Uterus (tissue), 4 donors: ENCODE measurements around the gene CDC42EP5. TPM values are rescaled to one million over a fixed set of nuclear protein-coding genes. Genes with fewer than 3 reads are reported as not detected.

Experiments
- DNase-seq, 2 donors: peaks; one replicate each; pipeline ENCODE4 v3.0.0-alpha.2; 2019 to 2020
- H3K27ac ChIP-seq, 2 donors: fragments of 200-600 bp; sonication (generic); 1 replicate in 1 of 2; 2 replicates in 1 of 2; pipeline ENCODE4 v1.5.1; 2016 to 2018
- H3K27me3 ChIP-seq, 2 donors: fragments of 200-600 bp; sonication (generic); one replicate each; pipeline ENCODE4 v1.5.1; 2018 to 2019; ENCODE audit warnings: control low read depth in 1 of 2
- H3K36me3 ChIP-seq, 2 donors: fragments of 200-600 bp; sonication (generic); one replicate each; pipeline ENCODE4 v1.5.1; 2019; ENCODE audit warnings: control low read depth in 1 of 2
- H3K4me1 ChIP-seq, 2 donors: fragments of 200-600 bp; sonication (generic); one replicate each; pipeline ENCODE4 v1.5.1; 2018 to 2019; ENCODE audit warnings: control low read depth in 1 of 2
- H3K4me3 ChIP-seq, 2 donors: fragments of 200-600 bp; sonication (generic); 1 replicate in 1 of 2; 2 replicates in 1 of 2; pipeline ENCODE4 v1.5.1; 2018 to 2019; ENCODE audit warnings: mild to moderate bottlenecking in 1 of 2
- H3K9me3 ChIP-seq, 2 donors: fragments of 200-600 bp; sonication (generic); one replicate each; pipeline ENCODE4 v1.5.1; 2019; ENCODE audit warnings: control low read depth in 1 of 2
- POLR2A ChIP-seq, 2 donors: fragments of 450-650 bp; IDR thresholded peaks; one replicate each; pipeline ENCODE4 v1.6.1; 2016; ENCODE audit warnings: antibody characterized with exemption in 2 of 2, mild to moderate bottlenecking in 1 of 2, moderate library complexity in 1 of 2
- intact Hi-C: fragments of 100-400 bp; cut with DNase I; formaldehyde crosslinking; loops from one replicate; pipeline ENCODE4 v1.15.1; 2023; ENCODE audit warnings: low total_unique reads
- small RNA-seq: library from RNA; depleted of rRNA; stranded (forward); fragments of <200 nt; gene quantifications from one replicate; pipeline ENCODE3, GENCODE V24; 2016
- total RNA-seq, 4 donors: library from RNA; depleted of rRNA in 3 of 4; stranded (reverse); fragments of >200 nt in 3 of 4; gene quantifications; one replicate each; pipeline versions ENCODE4 v1.1.0 to v1.2.4, GENCODE V29; 2014 to 2023
- TF ChIP-seq, protein P1 (sequence below), 4 experiments: fragments of 200-600 bp in 2 of 4; fragments of 450-650 bp in 2 of 4; sonication (generic) in 2 of 4; IDR thresholded peaks; one replicate each; pipeline ENCODE4 v1.5.1; 2016 to 2019; ENCODE audit warnings: antibody characterized with exemption in 4 of 4, mild to moderate bottlenecking in 2 of 4, moderate library complexity in 1 of 4
- donor health status: DM: yes; HTN: yes; CAD: no.

The CDC42EP5 gene
- total RNA-seq, 4 donors from 2014 or later = 1.8 to 39.8 (median 16.1) TPM

DNA sequence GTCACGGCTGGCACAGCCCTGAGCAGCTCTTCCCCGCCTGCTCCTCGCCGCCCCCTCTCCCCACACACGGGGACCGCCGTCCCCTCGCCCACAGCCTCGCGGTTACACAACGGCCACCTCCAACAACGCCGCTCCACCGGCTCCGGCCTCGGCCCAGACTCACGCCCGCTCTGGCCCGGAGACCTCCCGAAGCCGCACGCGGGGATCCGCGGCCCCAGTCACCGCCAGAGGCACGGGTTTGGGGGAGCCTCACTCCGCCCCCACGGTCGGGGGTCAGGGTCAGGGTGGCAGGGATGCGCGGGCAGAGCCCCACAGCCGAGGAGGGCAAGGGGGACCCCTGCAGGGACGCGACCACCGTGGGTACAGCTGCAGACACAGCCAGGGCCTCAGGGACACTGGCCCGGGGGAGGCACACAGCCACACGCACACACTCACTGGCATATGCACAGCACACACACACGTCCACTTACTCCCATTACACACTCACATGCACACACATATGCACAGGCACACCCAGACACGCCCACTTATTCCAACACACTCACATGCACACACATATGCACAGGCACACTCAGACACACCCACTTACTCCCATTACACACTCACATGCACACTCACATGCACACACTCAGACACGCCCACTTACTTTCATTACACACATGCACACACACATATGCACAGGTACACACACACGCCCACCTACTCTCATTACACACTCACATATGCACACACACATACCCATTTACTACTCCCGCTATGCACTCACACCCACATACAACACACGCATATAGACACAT, 56.2 kb downstream of the CDC42EP5 start:
- intact Hi-C loops = no loop called here
- Histone ChIP-seq H3K27ac (no peak overlapping the region), H3K36me3 (no peaks in the 10 kb centered on the region), H3K27me3 (peaks cover 3 to 22% of the 10 kb centered on the region in 2 donors), H3K9me3 (no peaks in the 10 kb centered on the region), H3K4me3 (no peak overlapping the region), H3K4me1 (no peaks in the 10 kb centered on the region)
- DNase-seq = no peak
- TF ChIP-seq, protein P1, sequence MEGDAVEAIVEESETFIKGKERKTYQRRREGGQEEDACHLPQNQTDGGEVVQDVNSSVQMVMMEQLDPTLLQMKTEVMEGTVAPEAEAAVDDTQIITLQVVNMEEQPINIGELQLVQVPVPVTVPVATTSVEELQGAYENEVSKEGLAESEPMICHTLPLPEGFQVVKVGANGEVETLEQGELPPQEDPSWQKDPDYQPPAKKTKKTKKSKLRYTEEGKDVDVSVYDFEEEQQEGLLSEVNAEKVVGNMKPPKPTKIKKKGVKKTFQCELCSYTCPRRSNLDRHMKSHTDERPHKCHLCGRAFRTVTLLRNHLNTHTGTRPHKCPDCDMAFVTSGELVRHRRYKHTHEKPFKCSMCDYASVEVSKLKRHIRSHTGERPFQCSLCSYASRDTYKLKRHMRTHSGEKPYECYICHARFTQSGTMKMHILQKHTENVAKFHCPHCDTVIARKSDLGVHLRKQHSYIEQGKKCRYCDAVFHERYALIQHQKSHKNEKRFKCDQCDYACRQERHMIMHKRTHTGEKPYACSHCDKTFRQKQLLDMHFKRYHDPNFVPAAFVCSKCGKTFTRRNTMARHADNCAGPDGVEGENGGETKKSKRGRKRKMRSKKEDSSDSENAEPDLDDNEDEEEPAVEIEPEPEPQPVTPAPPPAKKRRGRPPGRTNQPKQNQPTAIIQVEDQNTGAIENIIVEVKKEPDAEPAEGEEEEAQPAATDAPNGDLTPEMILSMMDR (IDR thresholded peaks at IDR 0.05) = no peak
- TF ChIP-seq POLR2A (IDR thresholded peaks at IDR 0.05) = no peak

DNA sequence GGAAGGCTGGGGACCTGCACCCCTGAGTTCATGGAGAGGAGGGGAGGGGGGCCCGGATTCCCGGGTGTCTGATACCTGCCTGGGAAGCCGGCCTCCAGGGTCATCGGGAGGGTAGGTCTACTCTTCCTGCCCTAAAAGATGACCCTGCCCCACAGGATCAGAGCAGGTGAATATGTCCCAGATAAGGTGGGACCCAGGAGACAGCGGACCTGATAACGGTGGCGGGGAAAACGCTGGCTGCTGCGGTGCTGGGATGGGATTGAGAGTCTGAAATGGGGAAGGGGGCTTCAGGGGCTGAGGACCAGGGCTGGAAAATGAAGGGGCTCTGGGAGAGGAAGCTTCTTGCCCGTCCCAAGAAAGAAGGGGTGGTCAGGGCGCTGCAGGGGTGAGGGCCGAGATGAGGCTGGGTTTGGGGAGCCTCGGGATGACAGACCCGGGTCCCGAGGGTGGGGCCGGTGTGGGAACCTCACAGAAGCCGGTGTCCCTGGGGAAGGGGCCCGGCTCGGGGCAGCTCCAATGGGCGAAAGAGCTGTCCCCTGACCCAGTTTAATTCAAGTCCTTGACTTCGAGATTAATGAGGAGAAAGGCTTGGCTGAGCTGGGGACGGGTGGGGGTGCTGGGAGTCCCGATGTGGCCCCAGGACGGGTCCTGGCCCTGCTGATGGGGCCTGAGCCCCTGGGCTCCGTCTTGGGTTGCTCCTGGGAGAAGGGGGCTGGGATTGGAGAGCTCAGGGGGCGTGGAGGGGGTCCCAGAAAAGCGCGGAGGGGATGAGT, 57.0 kb downstream of the CDC42EP5 start:
- Histone ChIP-seq H3K27ac (peak overlapping the region in 1 of 2 donors; percentile 8), H3K36me3 (no peaks in the 10 kb centered on the region), H3K27me3 (peaks cover 3 to 22% of the 10 kb centered on the region in 2 donors), H3K4me1 (no peaks in the 10 kb centered on the region), H3K9me3 (no peaks in the 10 kb centered on the region), H3K4me3 (peak overlapping the region in 1 of 2 donors; percentile 1)
- no peak for DNase-seq
- intact Hi-C loops = no loop called here
- TF ChIP-seq POLR2A (IDR thresholded peaks at IDR 0.05) = no peak
- TF ChIP-seq, protein P1 (IDR thresholded peaks at IDR 0.05) = no peak

DNA sequence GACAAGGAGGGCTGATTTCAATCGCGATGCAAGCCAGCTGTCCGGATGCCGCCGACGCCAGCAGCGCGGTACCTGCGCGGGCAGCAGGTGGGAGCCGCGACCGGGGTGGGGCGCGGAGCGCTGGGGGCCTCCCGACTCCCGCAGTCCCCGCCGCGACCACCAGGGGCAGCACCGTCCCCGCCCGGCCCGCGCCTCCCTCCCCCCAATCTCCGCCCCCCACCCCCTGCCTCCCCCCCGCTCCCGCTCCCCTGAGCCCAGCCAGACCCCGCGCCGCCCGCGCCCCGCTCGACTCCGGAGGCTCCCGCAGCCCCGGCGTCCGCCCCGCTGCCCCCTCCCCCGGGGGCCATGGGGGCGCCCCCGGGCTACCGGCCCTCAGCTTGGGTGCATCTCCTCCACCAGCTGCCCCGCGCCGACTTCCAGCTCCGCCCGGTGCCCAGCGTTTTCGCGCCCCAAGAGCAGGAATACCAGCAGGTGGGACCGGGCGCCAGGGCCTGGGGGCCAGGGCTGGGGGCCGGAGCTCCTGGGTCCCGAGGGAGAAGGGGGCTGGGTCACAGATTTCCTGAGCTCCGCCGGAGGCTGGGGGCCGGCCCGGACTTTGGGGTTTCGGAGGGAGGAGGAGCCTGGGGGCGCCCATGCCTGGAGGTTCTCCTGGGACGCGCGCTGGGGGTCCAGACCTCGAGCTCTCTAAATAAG, 57.7 kb downstream of the CDC42EP5 start, which contains the start of gene TTYH1:
TSS of gene TTYH1 (plus strand) at position 257 of the 693 bp plus-strand sequence. CDS start at position 346, 89 bp downstream.
- Histone ChIP-seq H3K27ac (peak within 1 kb of the TSS in 1 of 2 donors; percentile 8), H3K4me3 (peak within 1 kb of the TSS in 1 of 2 donors; percentile 1), H3K36me3 (no peaks in the 10 kb centered on the region), H3K27me3 (peaks cover 3 to 22% of the 10 kb centered on the region in 2 donors), H3K4me1 (no peaks in the 10 kb centered on the region), H3K9me3 (no peaks in the 10 kb centered on the region)
- intact Hi-C loops = no loop called here
- TF ChIP-seq, protein P1 (IDR thresholded peaks at IDR 0.05) = no peak
- no peak for TF ChIP-seq POLR2A (IDR thresholded peaks at IDR 0.05)
- DNase-seq = no peak

Small RNAs within 50 kb of the gene (small RNA-seq; reads per million reads assigned to genes)
- not detected for gene AC245884.3

Other genes starting within 250 kb of the CDC42EP5 start
- gene LILRA6, start 230.5 kb downstream of the CDC42EP5 start, total RNA-seq = 1 to 10 TPM in 2 of 4 donors, not detected in 2; 1.0 to 1.7 TPM
- gene LILRB5, start 216.0 kb downstream of the CDC42EP5 start, total RNA-seq = 1 to 10 TPM in 3 of 4 donors, not detected in 1; 3.2 to 3.7 (median 3.7) TPM
- 1 to 10 TPM in 3 of 4 donors, under 1 TPM in 1; 0.41 to 4.2 (median 1.7) TPM for gene LILRB2, start 192.2 kb downstream of the CDC42EP5 start, total RNA-seq
- 1 to 10 TPM in 2 of 4 donors, under 1 TPM in 1, not detected in 1; 0.35 to 9.7 (median 2.8) TPM for gene LILRA5, start 160.1 kb downstream of the CDC42EP5 start, total RNA-seq
- not detected for gene LILRA4, start 134.1 kb downstream of the CDC42EP5 start, total RNA-seq
- 10 to 100 TPM in 2 of 4 donors, 1 to 10 TPM in 2; 1.0 to 64.7 (median 9.5) TPM for gene LAIR1, start 108.4 kb downstream of the CDC42EP5 start, total RNA-seq
- 10 to 100 TPM in 1 of 4 donors, 1 to 10 TPM in 1, not detected in 2; 1.9 to 10.2 TPM for gene TTYH1, start 57.8 kb downstream of the CDC42EP5 start, total RNA-seq
- gene LENG8, start 24.1 kb downstream of the CDC42EP5 start, total RNA-seq = 100 to 1,000 TPM in 2 of 4 donors, 10 to 100 TPM in 2; 58.1 to 275 (median 91.4) TPM
- gene LENG9, start 9.5 kb downstream of the CDC42EP5 start, total RNA-seq = 1 to 10 TPM in 3 of 4 donors, not detected in 1; 3.7 to 7.1 (median 3.8) TPM
- gene LAIR2, start 29.5 kb upstream of the CDC42EP5 start, total RNA-seq = not detected
- 1 to 10 TPM in 2 of 4 donors, under 1 TPM in 1, not detected in 1; 0.48 to 2.6 (median 1.6) TPM for gene LILRA2, start 100.5 kb upstream of the CDC42EP5 start, total RNA-seq
- under 1 TPM in 3 of 4 donors, not detected in 1; 0.21 to 0.91 (median 0.29) TPM for gene LILRA1, start 120.3 kb upstream of the CDC42EP5 start, total RNA-seq
- 1 to 10 TPM in 2 of 4 donors, not detected in 2; 1.2 to 3.9 TPM for gene LILRB1, start 157.2 kb upstream of the CDC42EP5 start, total RNA-seq
- 1 to 10 TPM in 1 of 4 donors, under 1 TPM in 1, not detected in 2; 0.48 to 1.5 TPM for gene LILRB4, start 189.7 kb upstream of the CDC42EP5 start, total RNA-seq